Measurements from ENCODE around the gene NEIL1. TPM values are rescaled to one million over a fixed set of nuclear protein-coding genes. Genes with fewer than 3 reads are reported as not detected.
"Not testable (repeated sequence)": the region's sequence is repeated elsewhere in the genome, so short reads cannot be mapped to it uniquely, and the experiment has no call there.

NEIL1 gene
- total RNA-seq, 1 experiment from 2014 or later = 24.8 TPM

DNA sequence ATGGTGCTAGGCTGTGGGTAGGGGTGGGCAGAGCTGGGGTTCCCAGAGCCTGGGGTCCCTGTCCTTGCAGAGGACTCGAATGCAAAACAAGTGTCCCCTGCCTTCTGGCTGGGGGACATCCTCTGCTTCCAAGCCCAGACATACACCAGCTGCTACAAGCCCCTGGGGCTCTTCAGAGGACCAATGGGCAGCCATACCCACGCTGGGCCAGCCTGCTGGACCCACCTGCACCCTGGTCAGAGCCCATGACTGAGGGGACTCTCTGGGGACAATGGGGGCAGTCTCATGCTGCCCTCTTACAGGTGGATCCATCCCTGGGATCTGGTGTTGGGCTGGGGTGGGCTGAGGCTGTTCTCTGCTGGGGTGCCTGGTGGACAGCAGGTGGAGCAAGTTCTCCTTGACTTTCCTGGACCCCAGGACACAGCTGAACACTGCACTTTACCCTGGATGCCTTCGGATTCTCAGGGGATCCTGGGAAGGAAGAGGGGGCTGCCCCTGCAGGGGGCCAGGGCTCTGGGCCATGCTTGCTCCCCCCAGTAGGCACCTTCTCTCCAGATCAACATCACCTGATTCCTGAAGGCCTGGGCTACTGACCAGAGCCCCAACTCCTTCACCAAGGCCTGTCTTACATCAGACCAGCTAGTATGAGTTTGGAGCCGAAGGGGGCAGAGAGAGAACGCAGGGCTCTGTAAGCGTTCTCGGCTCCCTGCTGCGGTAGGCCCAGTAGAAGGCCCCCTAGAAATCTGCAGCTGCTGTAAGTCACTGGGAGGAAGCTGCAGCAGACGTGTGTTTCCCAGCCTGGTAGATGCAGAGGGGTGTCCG, 18.1 kb upstream of the NEIL1 start (continued):
- TF ChIP-seq, protein P1, sequence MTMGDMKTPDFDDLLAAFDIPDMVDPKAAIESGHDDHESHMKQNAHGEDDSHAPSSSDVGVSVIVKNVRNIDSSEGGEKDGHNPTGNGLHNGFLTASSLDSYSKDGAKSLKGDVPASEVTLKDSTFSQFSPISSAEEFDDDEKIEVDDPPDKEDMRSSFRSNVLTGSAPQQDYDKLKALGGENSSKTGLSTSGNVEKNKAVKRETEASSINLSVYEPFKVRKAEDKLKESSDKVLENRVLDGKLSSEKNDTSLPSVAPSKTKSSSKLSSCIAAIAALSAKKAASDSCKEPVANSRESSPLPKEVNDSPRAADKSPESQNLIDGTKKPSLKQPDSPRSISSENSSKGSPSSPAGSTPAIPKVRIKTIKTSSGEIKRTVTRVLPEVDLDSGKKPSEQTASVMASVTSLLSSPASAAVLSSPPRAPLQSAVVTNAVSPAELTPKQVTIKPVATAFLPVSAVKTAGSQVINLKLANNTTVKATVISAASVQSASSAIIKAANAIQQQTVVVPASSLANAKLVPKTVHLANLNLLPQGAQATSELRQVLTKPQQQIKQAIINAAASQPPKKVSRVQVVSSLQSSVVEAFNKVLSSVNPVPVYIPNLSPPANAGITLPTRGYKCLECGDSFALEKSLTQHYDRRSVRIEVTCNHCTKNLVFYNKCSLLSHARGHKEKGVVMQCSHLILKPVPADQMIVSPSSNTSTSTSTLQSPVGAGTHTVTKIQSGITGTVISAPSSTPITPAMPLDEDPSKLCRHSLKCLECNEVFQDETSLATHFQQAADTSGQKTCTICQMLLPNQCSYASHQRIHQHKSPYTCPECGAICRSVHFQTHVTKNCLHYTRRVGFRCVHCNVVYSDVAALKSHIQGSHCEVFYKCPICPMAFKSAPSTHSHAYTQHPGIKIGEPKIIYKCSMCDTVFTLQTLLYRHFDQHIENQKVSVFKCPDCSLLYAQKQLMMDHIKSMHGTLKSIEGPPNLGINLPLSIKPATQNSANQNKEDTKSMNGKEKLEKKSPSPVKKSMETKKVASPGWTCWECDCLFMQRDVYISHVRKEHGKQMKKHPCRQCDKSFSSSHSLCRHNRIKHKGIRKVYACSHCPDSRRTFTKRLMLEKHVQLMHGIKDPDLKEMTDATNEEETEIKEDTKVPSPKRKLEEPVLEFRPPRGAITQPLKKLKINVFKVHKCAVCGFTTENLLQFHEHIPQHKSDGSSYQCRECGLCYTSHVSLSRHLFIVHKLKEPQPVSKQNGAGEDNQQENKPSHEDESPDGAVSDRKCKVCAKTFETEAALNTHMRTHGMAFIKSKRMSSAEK (CRISPR knock-in tag; IDR thresholded peaks at IDR 0.05; ENCODE audit: borderline replicate concordance) = no peak

DNA sequence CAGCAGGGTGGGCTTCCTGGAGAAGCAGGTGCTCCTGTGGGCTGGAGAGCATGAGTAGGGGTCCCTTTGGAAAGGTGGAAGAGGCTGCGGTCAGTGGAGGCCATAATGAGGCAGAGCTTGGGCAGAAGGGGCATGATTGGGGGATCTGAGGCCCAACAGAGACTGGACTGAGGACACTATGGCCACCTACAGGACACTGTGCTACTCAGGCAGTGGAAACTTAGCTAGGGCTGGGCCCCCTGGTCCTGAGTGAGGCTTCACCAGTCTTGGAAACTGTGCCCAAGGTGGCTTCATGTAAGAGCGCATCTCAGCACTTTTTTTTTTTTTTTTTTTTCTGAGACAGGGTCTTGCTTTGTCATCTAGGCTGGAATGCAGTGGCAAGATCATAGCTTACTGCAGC, 17.3 kb upstream of the NEIL1 start:
- H3K4me3 Mint-ChIP-seq = no peak overlapping the region
- ChIA-PET CTCF (interaction anchor here (0.6 to 1.7 kb wide), 3 partner anchors 24 to 579 kb away, joined by 3 to 13 read pairs (median 3); partner anchors contain the start of gene MAN2C1), POLR2A (interaction anchor here (0.7 kb wide), 1 partner anchor 67 kb away, joined by 8 read pairs; no protein-coding TSS in a partner anchor)
- no peaks in the 10 kb centered on the region for H3K4me1 Mint-ChIP-seq
- H3K27ac Mint-ChIP-seq = no peak overlapping the region
- TF ChIP-seq, protein P2, sequence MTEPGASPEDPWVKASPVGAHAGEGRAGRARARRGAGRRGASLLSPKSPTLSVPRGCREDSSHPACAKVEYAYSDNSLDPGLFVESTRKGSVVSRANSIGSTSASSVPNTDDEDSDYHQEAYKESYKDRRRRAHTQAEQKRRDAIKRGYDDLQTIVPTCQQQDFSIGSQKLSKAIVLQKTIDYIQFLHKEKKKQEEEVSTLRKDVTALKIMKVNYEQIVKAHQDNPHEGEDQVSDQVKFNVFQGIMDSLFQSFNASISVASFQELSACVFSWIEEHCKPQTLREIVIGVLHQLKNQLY (CRISPR knock-in tag; IDR thresholded peaks at IDR 0.05) = no peak
- TF ChIP-seq ZBTB21 (CRISPR knock-in tag; IDR thresholded peaks at IDR 0.05; ENCODE audit: borderline replicate concordance) (no peak), NR1H2 (CRISPR knock-in tag; IDR thresholded peaks at IDR 0.05) (no peak), GTF2I (CRISPR knock-in tag; conservative IDR thresholded peaks at IDR 0.05) (no peak), OVOL2 (CRISPR knock-in tag; IDR thresholded peaks at IDR 0.05; ENCODE audit: borderline replicate concordance) (no peak), ZNF138 (CRISPR knock-in tag; conservative IDR thresholded peaks at IDR 0.05) (no peak), FOXK1 (CRISPR knock-in tag; IDR thresholded peaks at IDR 0.05) (no peak), SP1 (CRISPR knock-in tag; conservative IDR thresholded peaks at IDR 0.05) (no peak), ZNF396 (CRISPR knock-in tag; IDR thresholded peaks at IDR 0.05; ENCODE audit: borderline replicate concordance) (no peak), ZNF263 (CRISPR knock-in tag; IDR thresholded peaks at IDR 0.05; ENCODE audit: low read depth) (no peak)
- TF ChIP-seq, protein P3, sequence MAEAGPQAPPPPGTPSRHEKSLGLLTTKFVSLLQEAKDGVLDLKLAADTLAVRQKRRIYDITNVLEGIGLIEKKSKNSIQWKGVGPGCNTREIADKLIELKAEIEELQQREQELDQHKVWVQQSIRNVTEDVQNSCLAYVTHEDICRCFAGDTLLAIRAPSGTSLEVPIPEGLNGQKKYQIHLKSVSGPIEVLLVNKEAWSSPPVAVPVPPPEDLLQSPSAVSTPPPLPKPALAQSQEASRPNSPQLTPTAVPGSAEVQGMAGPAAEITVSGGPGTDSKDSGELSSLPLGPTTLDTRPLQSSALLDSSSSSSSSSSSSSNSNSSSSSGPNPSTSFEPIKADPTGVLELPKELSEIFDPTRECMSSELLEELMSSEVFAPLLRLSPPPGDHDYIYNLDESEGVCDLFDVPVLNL (CRISPR knock-in tag; IDR thresholded peaks at IDR 0.05; ENCODE audit: borderline replicate concordance, low read depth) = no peak
- TF ChIP-seq, protein P4, sequence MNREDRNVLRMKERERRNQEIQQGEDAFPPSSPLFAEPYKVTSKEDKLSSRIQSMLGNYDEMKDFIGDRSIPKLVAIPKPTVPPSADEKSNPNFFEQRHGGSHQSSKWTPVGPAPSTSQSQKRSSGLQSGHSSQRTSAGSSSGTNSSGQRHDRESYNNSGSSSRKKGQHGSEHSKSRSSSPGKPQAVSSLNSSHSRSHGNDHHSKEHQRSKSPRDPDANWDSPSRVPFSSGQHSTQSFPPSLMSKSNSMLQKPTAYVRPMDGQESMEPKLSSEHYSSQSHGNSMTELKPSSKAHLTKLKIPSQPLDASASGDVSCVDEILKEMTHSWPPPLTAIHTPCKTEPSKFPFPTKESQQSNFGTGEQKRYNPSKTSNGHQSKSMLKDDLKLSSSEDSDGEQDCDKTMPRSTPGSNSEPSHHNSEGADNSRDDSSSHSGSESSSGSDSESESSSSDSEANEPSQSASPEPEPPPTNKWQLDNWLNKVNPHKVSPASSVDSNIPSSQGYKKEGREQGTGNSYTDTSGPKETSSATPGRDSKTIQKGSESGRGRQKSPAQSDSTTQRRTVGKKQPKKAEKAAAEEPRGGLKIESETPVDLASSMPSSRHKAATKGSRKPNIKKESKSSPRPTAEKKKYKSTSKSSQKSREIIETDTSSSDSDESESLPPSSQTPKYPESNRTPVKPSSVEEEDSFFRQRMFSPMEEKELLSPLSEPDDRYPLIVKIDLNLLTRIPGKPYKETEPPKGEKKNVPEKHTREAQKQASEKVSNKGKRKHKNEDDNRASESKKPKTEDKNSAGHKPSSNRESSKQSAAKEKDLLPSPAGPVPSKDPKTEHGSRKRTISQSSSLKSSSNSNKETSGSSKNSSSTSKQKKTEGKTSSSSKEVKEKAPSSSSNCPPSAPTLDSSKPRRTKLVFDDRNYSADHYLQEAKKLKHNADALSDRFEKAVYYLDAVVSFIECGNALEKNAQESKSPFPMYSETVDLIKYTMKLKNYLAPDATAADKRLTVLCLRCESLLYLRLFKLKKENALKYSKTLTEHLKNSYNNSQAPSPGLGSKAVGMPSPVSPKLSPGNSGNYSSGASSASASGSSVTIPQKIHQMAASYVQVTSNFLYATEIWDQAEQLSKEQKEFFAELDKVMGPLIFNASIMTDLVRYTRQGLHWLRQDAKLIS (CRISPR knock-in tag; IDR thresholded peaks at IDR 0.05; ENCODE audit: borderline replicate concordance) = no peak
- TF ChIP-seq, protein P5, sequence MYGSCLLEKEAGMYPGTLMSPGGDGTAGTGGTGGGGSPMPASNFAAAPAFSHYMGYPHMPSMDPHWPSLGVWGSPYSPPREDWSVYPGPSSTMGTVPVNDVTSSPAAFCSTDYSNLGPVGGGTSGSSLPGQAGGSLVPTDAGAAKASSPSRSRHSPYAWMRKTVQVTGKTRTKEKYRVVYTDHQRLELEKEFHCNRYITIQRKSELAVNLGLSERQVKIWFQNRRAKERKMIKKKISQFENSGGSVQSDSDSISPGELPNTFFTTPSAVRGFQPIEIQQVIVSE (CRISPR knock-in tag; IDR thresholded peaks at IDR 0.05; ENCODE audit: borderline replicate concordance) = no peak
- TF ChIP-seq, protein P6, sequence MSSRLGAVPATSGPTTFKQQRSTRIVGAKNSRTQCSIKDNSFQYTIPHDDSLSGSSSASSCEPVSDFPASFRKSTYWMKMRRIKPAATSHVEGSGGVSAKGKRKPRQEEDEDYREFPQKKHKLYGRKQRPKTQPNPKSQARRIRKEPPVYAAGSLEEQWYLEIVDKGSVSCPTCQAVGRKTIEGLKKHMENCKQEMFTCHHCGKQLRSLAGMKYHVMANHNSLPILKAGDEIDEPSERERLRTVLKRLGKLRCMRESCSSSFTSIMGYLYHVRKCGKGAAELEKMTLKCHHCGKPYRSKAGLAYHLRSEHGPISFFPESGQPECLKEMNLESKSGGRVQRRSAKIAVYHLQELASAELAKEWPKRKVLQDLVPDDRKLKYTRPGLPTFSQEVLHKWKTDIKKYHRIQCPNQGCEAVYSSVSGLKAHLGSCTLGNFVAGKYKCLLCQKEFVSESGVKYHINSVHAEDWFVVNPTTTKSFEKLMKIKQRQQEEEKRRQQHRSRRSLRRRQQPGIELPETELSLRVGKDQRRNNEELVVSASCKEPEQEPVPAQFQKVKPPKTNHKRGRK (CRISPR knock-in tag; IDR thresholded peaks at IDR 0.05; ENCODE audit: borderline replicate concordance) = no peak
- TF ChIP-seq, protein P7, sequence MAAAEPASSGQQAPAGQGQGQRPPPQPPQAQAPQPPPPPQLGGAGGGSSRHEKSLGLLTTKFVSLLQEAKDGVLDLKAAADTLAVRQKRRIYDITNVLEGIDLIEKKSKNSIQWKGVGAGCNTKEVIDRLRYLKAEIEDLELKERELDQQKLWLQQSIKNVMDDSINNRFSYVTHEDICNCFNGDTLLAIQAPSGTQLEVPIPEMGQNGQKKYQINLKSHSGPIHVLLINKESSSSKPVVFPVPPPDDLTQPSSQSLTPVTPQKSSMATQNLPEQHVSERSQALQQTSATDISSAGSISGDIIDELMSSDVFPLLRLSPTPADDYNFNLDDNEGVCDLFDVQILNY (CRISPR knock-in tag; IDR thresholded peaks at IDR 0.05) = no peak
- ATAC-seq (no peak; the same call in 1 of the 2 replicates), DNase-seq (ENCODE audit: low spot score) (no peak)
- no peaks in the 10 kb centered on the region for H3K9me3 Mint-ChIP-seq
- H3K27me3 Mint-ChIP-seq (ENCODE audit: low read depth) = peaks cover 7% of the 10 kb centered on the region; the same call in 1 of the 2 replicates
- H3K36me3 Mint-ChIP-seq = no peaks in the 10 kb centered on the region

DNA sequence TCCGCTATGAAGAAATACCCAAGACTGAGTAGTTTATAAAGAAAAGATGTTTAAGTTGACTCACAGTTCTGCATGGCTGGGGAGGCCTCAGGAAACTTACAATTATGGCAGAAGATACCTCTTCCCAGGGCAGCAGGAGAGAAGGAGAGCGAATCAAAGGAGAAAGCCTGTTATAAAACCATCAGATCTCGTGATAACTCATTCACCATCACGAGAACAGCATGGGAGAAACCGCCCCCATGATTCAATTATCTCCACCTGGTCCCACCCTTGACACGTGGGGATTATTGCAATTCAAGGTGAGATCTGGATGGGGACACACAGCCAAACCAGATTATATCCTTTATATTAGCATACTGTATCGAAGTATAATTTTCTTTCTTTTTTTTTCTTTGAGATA, 14.7 kb upstream of the NEIL1 start:
- ATAC-seq; POLR2A ChIA-PET; DNase-seq (ENCODE audit: low spot score); H3K4me3 Mint-ChIP-seq; H3K27ac Mint-ChIP-seq; H3K36me3 Mint-ChIP-seq; CTCF ChIA-PET; H3K9me3 Mint-ChIP-seq: not testable (repeated sequence)
- peaks cover 13% of the 10 kb centered on the region for H3K4me1 Mint-ChIP-seq
- H3K27me3 Mint-ChIP-seq (ENCODE audit: low read depth) = peaks cover 11% of the 10 kb centered on the region; the same call in 1 of the 2 replicates
